Vagina (tissue), 2 donors: ENCODE results near the gene NTRK1. TPM values are rescaled to one million over a fixed set of nuclear protein-coding genes. Genes with fewer than 3 reads are reported as not detected.

Experiments
- DNase-seq, 2 donors: peaks; one replicate each; pipeline ENCODE4 v3.0.0-alpha.2; 2017; ENCODE audit errors: extremely low spot score in 2 of 2
- H3K27ac ChIP-seq: fragments of 200-600 bp; sonication (generic); one replicate; pipeline ENCODE4 v1.5.1; 2019
- H3K27me3 ChIP-seq: fragments of 200-600 bp; sonication (generic); one replicate; pipeline ENCODE4 v1.5.1; 2019
- H3K36me3 ChIP-seq, 2 donors: fragments of 200-600 bp; sonication (generic); one replicate each; pipeline ENCODE4 v1.5.1; 2017 to 2019
- H3K4me1 ChIP-seq: fragments of 200-600 bp; sonication (generic); one replicate; pipeline ENCODE4 v1.5.1; 2019
- H3K4me3 ChIP-seq, 2 donors: fragments of 200-600 bp; sonication (generic); 1 replicate in 1 of 2; 2 replicates in 1 of 2; pipeline ENCODE4 v1.5.1; 2016 to 2019
- H3K9me3 ChIP-seq: fragments of 200-600 bp; sonication (generic); one replicate; pipeline ENCODE4 v1.5.1; 2019
- POLR2A ChIP-seq, 2 donors: fragments of 450-650 bp; IDR thresholded peaks; one replicate each; pipeline ENCODE4 v1.6.1; 2017; ENCODE audit warnings: antibody characterized with exemption in 2 of 2, mild to moderate bottlenecking in 2 of 2, moderate library complexity in 2 of 2
- POLR2AphosphoS5 ChIP-seq, 2 donors: sonication (generic); formaldehyde crosslinking; IDR thresholded peaks; one replicate each; pipeline ENCODE4 v1.9.0; 2017; ENCODE audit warnings: antibody characterized with exemption in 2 of 2, mild to moderate bottlenecking in 2 of 2, low read depth in 1 of 2; ENCODE audit not compliant: insufficient read depth in 1 of 2
- intact Hi-C: fragments of 100-400 bp; cut with DNase I; formaldehyde crosslinking; loops from one replicate; pipeline ENCODE4 v1.15.1; 2023
- total RNA-seq: library from RNA; depleted of rRNA; stranded (reverse); fragments of >200 nt; gene quantifications from one replicate; pipeline ENCODE4 v1.2.3, GENCODE V29; 2016
- TF ChIP-seq, protein P1 (sequence below), 3 experiments: fragments of 450-650 bp in 2 of 3; fragments of 200-600 bp in 1 of 3; sonication (generic) in 1 of 3; IDR thresholded peaks; one replicate each; pipeline ENCODE4 v1.5.1; 2017 to 2019; ENCODE audit warnings: antibody characterized with exemption in 3 of 3, mild to moderate bottlenecking in 2 of 3, moderate library complexity in 2 of 3

Gene NTRK1
- total RNA-seq, 1 donor from 2014 or later: 2.9 TPM

DNA sequence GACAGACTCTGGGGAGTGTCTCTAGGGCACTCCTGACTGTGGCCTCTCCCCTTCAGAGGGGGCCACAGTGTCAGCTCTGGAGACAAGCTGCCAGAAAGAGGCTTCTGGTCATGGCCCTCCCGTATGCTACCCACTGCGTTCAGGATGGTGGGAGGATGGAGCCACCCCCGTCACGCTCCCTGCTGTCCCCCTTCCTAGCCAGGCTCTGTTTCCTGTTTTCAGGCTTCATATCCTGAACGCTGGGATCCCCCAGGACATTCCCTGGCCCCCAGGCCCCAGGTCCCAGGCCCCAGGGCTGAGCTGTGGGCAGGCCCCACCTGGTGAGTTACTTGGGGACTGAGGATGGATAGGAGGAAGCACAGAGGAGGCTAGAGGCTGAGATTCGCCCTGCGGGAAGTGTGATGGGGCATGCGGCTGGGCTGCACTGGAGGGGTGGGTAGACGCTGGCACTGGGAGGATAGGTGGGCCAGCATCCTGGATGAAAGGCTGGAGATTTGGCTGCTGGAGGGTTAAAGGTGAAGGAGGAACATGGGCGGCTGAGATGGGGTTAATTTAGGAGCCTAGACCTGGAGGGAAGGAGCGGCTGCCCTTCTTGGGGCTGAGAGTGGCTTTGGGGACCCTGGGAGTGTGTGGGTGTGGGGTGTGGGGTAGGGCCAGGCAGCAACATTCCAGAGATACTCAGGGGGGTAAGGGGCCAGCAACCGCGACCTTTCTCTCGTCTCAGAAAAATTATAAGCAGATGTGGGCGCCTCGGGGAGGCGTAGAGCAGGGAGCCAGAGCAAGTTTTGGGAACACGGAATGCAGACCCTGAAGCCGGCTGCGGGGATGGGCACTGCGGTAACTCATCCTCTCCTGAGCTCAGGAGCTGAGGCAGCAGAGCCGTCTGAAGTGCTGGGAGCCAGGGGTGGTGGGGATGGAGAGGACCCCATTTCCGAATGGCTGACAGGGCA is 41.6 kb downstream of the NTRK1 start:
- DNase-seq: no peak
- H3K27me3 ChIP-seq: no peaks in the 10 kb centered on the region
- H3K4me1 ChIP-seq: peaks cover 47% of the 10 kb centered on the region
- intact Hi-C loops: no loop called here
- H3K4me3 ChIP-seq: no peak overlapping the region
- no peaks in the 10 kb centered on the region for H3K36me3 ChIP-seq
- H3K9me3 ChIP-seq: no peaks in the 10 kb centered on the region
- no peak for TF ChIP-seq POLR2A (IDR thresholded peaks at IDR 0.05)
- TF ChIP-seq, protein P1, sequence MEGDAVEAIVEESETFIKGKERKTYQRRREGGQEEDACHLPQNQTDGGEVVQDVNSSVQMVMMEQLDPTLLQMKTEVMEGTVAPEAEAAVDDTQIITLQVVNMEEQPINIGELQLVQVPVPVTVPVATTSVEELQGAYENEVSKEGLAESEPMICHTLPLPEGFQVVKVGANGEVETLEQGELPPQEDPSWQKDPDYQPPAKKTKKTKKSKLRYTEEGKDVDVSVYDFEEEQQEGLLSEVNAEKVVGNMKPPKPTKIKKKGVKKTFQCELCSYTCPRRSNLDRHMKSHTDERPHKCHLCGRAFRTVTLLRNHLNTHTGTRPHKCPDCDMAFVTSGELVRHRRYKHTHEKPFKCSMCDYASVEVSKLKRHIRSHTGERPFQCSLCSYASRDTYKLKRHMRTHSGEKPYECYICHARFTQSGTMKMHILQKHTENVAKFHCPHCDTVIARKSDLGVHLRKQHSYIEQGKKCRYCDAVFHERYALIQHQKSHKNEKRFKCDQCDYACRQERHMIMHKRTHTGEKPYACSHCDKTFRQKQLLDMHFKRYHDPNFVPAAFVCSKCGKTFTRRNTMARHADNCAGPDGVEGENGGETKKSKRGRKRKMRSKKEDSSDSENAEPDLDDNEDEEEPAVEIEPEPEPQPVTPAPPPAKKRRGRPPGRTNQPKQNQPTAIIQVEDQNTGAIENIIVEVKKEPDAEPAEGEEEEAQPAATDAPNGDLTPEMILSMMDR (IDR thresholded peaks at IDR 0.05): no peak
- no peak for TF ChIP-seq POLR2AphosphoS5 (IDR thresholded peaks at IDR 0.05; ENCODE audit: insufficient read depth in 1 of 2, low read depth in 1 of 2)
- H3K27ac ChIP-seq: peak overlapping the region; percentile 13

DNA sequence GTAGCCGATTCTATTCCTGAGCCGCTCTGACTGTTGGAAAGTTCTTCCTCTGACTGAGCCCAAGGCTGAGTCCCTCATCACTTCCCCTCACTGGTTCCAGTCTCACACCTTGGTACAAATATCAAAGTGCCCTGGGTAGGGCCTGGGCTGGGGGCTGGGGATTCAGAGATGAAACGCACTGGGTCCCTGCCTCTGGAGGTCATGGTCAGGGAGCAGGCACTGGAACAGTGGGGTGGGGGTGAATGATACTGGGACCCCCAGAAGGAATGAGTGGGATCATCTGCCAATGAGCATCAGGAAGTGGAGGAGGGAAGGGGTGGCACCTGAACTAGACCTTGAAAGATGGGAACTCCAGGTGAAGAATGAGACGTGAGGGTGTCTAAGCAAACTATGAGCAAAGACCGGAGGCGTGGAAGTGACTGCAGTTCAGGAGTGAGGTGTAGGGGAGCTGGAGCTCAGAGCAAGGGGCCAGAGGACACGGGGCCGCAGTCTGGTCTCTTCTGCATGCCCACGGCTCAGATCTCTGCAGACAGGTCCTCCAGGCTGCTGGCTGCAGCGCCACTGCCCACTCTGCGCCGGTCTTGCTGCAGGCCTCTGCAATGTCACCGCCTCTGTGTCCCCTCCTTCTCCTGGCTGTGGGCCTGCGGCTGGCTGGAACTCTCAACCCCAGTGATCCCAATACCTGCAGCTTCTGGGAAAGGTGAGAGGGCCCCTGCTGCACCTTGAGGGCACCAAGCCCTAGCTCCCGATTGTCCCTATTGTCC is 42.8 kb downstream of the NTRK1 start:
- H3K27ac ChIP-seq: no peak overlapping the region
- no peak for DNase-seq
- H3K9me3 ChIP-seq: no peaks in the 10 kb centered on the region
- peaks cover 53% of the 10 kb centered on the region for H3K4me1 ChIP-seq
- no peaks in the 10 kb centered on the region for H3K27me3 ChIP-seq
- no peak overlapping the region for H3K4me3 ChIP-seq
- intact Hi-C loops: no loop called here
- no peaks in the 10 kb centered on the region for H3K36me3 ChIP-seq
- no peak for TF ChIP-seq POLR2AphosphoS5 (IDR thresholded peaks at IDR 0.05; ENCODE audit: insufficient read depth in 1 of 2, low read depth in 1 of 2)
- TF ChIP-seq, protein P1 (IDR thresholded peaks at IDR 0.05): no peak
- no peak for TF ChIP-seq POLR2A (IDR thresholded peaks at IDR 0.05)

DNA sequence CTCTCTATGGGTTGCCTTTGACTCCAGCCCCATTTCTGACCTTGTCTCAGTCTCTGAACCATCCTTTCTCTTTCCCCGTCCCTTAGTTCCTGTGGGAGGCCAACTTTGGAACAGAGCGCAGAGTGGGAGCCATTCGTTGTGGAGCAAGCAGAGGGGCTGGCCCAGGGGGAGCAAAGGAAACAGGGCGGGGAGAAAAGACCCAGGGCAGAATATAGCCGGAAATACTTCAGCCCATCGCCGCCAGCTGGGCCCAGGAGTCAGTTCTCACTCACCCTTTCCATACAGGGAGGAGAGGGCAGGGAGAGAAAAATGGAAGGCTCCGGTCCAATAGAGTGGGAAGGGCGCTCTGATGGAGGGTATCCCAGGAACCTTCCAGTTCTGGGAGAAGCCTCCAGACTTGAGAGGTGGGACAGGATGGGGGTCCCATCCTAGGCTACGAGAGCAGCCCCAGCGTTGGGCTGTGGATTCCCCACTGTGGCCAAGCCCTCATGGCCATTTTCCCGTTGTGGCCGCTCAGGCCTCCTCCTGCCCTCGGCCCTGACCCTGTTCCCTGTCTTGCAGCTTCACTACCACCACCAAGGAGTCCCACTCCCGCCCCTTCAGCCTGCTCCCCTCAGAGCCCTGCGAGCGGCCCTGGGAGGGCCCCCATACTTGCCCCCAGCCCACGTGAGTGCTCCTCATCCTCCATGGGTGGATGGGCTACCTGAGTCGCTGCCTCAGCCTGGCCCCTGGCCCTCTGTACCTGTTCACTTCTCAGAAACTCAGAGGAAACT is 43.7 kb downstream of the NTRK1 start:
- Histone ChIP-seq H3K9me3 (no peaks in the 10 kb centered on the region), H3K27me3 (no peaks in the 10 kb centered on the region), H3K27ac (no peak overlapping the region), H3K4me1 (peaks cover 55% of the 10 kb centered on the region), H3K4me3 (no peak overlapping the region), H3K36me3 (no peaks in the 10 kb centered on the region)
- TF ChIP-seq POLR2AphosphoS5 (IDR thresholded peaks at IDR 0.05; ENCODE audit: insufficient read depth in 1 of 2, low read depth in 1 of 2) (no peak), POLR2A (IDR thresholded peaks at IDR 0.05) (no peak)
- TF ChIP-seq, protein P1 (IDR thresholded peaks at IDR 0.05): no peak
- intact Hi-C loops: no loop called here
- DNase-seq: no peak

DNA sequence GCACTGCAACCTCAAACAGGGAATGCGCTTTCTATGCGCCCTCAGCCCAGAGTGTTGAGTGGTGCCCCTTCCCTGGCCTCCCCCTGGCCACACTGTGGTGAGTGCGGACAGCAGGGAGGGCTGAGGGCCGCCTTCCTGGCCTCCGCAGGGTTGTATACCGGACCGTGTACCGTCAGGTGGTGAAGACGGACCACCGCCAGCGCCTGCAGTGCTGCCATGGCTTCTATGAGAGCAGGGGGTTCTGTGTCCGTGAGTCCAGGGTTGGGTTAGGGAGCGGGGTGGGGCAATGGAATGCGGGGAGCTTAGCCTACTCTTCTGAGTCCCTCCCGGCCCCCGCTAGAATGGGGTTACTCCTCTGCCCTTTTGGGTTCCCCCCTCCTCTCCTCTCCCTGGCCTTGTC is 44.5 kb downstream of the NTRK1 start:
- Histone ChIP-seq H3K27ac (no peak overlapping the region), H3K9me3 (no peaks in the 10 kb centered on the region), H3K4me1 (peaks cover 47% of the 10 kb centered on the region), H3K27me3 (no peaks in the 10 kb centered on the region), H3K36me3 (no peaks in the 10 kb centered on the region), H3K4me3 (no peak overlapping the region)
- no peak for DNase-seq
- intact Hi-C loops: no loop called here
- TF ChIP-seq POLR2AphosphoS5 (IDR thresholded peaks at IDR 0.05; ENCODE audit: insufficient read depth in 1 of 2, low read depth in 1 of 2) (no peak), POLR2A (IDR thresholded peaks at IDR 0.05) (no peak)
- TF ChIP-seq, protein P1 (IDR thresholded peaks at IDR 0.05): no peak
